ENCODE measurements around the gene SH2D5.

Gene SH2D5

GRCh38 chr1:20732588-20733359 lies at the start of gene SH2D5 (continued):
- TF ChIP-seq ATF2 (tag by site-specific recombination; IDR thresholded peaks at IDR 0.05; ENCODE audit: low read depth) (no peak), SP2 (tag by site-specific recombination; IDR thresholded peaks at IDR 0.05) (peak; percentile 60), ZBTB1 (tag by site-specific recombination; IDR thresholded peaks at IDR 0.05) (peak; percentile 6; the same call in 1 of the 2 replicates), ZNF112 (tag by site-specific recombination; IDR thresholded peaks at IDR 0.05) (no peak), ZNF354C (tag by site-specific recombination; IDR thresholded peaks at IDR 0.05; ENCODE audit: borderline replicate concordance, low read depth) (no peak), ZNF140 (tag by site-specific recombination; IDR thresholded peaks at IDR 0.05) (no peak), ZNF514 (tag by site-specific recombination; IDR thresholded peaks at IDR 0.05) (no peak), YY1 (tag by site-specific recombination; IDR thresholded peaks at IDR 0.05) (no peak), ZBTB49 (tag by site-specific recombination; IDR thresholded peaks at IDR 0.05; ENCODE audit: low read depth) (no peak), ZNF677 (tag by site-specific recombination; IDR thresholded peaks at IDR 0.05) (no peak), ZNF169 (tag by site-specific recombination; IDR thresholded peaks at IDR 0.05) (no peak), ZEB2 (tag by site-specific recombination; IDR thresholded peaks at IDR 0.05) (peak; percentile 46), ZNF658 (tag by site-specific recombination; IDR thresholded peaks at IDR 0.05) (no peak), KLF7 (tag by site-specific recombination; IDR thresholded peaks at IDR 0.05; ENCODE audit: borderline replicate concordance) (no peak), ZNF394 (tag by site-specific recombination; IDR thresholded peaks at IDR 0.05; ENCODE audit: borderline replicate concordance) (no peak; the same call in 1 of the 2 replicates), ZNF596 (tag by site-specific recombination; IDR thresholded peaks at IDR 0.05) (no peak), REPIN1 (tag by site-specific recombination; IDR thresholded peaks at IDR 0.05; ENCODE audit: low read depth) (no peak; the same call in 1 of the 2 replicates), ZNF148 (tag by site-specific recombination; IDR thresholded peaks at IDR 0.05; ENCODE audit: borderline replicate concordance) (no peak), KLF16 (tag by site-specific recombination; IDR thresholded peaks at IDR 0.05) (peak; percentile 51; the same call in 1 of the 2 replicates), ZNF26 (tag by site-specific recombination; IDR thresholded peaks at IDR 0.05) (no peak), ZNF626 (tag by site-specific recombination; IDR thresholded peaks at IDR 0.05) (no peak), ZNF791 (tag by site-specific recombination; IDR thresholded peaks at IDR 0.05) (no peak), ZNF175 (tag by site-specific recombination; IDR thresholded peaks at IDR 0.05) (no peak), MYNN (tag by site-specific recombination; IDR thresholded peaks at IDR 0.05; ENCODE audit: borderline replicate concordance) (no peak), HOXA7 (CRISPR knock-in tag; IDR thresholded peaks at IDR 0.05; ENCODE audit: borderline replicate concordance) (no peak)
- TF ChIP-seq, protein P1, sequence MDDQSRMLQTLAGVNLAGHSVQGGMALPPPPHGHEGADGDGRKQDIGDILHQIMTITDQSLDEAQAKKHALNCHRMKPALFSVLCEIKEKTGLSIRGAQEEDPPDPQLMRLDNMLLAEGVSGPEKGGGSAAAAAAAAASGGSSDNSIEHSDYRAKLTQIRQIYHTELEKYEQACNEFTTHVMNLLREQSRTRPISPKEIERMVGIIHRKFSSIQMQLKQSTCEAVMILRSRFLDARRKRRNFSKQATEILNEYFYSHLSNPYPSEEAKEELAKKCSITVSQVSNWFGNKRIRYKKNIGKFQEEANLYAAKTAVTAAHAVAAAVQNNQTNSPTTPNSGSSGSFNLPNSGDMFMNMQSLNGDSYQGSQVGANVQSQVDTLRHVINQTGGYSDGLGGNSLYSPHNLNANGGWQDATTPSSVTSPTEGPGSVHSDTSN (CRISPR knock-in tag; IDR thresholded peaks at IDR 0.05) = no peak
- TF ChIP-seq, protein P2, sequence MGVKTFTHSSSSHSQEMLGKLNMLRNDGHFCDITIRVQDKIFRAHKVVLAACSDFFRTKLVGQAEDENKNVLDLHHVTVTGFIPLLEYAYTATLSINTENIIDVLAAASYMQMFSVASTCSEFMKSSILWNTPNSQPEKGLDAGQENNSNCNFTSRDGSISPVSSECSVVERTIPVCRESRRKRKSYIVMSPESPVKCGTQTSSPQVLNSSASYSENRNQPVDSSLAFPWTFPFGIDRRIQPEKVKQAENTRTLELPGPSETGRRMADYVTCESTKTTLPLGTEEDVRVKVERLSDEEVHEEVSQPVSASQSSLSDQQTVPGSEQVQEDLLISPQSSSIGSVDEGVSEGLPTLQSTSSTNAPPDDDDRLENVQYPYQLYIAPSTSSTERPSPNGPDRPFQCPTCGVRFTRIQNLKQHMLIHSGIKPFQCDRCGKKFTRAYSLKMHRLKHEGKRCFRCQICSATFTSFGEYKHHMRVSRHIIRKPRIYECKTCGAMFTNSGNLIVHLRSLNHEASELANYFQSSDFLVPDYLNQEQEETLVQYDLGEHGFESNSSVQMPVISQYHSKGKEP (tag by site-specific recombination; IDR thresholded peaks at IDR 0.05) = no peak
- TF ChIP-seq, protein P3, sequence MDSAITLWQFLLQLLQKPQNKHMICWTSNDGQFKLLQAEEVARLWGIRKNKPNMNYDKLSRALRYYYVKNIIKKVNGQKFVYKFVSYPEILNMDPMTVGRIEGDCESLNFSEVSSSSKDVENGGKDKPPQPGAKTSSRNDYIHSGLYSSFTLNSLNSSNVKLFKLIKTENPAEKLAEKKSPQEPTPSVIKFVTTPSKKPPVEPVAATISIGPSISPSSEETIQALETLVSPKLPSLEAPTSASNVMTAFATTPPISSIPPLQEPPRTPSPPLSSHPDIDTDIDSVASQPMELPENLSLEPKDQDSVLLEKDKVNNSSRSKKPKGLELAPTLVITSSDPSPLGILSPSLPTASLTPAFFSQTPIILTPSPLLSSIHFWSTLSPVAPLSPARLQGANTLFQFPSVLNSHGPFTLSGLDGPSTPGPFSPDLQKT (IDR thresholded peaks at IDR 0.05; ENCODE audit: borderline replicate concordance, low read depth, low read length) = no peak
